Fibroblast of lung (primary cell): ENCODE results near the gene PAK1IP1.

Experiments used
- EZH2 ChIP-seq: IDR thresholded peaks from 2 replicates; pipeline ENCODE4 v1.5.1; 2012; ENCODE audit warnings: low read length, control low read depth, mild to moderate bottlenecking; ENCODE audit errors: missing control alignments
- TF ChIP-seq, protein P1 (sequence below), 2 donors: IDR thresholded peaks in 1 of 2; conservative IDR thresholded peaks in 1 of 2; 1 replicate in 1 of 2; 2 replicates in 1 of 2; pipeline ENCODE4 v1.5.1; 2011 to 2012; ENCODE audit warnings: low read length in 2 of 2, control low read depth in 1 of 2, inconsistent platforms in 1 of 2, low read depth in 1 of 2, mild to moderate bottlenecking in 1 of 2

DNA sequence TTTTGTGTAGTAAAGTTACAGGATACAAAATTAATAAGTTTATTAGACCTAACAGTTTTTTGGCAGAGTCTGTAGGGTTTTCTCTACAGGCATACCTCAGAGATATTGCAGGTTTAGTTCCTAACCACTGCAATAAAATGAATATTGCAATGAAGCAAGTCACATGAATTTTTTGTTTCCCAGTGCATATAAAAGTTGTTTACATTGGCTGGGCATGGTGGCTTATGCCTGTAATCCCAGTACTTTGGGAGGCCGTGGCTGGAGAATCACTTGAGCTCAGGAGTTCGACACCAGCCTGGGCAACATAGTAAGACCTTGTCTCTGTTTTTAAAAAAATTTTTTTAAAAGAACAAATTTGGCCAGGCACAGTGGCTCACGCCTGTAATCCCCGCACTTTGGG lies 16.3 kb upstream of the PAK1IP1 start:
- TF ChIP-seq, protein P1, sequence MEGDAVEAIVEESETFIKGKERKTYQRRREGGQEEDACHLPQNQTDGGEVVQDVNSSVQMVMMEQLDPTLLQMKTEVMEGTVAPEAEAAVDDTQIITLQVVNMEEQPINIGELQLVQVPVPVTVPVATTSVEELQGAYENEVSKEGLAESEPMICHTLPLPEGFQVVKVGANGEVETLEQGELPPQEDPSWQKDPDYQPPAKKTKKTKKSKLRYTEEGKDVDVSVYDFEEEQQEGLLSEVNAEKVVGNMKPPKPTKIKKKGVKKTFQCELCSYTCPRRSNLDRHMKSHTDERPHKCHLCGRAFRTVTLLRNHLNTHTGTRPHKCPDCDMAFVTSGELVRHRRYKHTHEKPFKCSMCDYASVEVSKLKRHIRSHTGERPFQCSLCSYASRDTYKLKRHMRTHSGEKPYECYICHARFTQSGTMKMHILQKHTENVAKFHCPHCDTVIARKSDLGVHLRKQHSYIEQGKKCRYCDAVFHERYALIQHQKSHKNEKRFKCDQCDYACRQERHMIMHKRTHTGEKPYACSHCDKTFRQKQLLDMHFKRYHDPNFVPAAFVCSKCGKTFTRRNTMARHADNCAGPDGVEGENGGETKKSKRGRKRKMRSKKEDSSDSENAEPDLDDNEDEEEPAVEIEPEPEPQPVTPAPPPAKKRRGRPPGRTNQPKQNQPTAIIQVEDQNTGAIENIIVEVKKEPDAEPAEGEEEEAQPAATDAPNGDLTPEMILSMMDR (conservative IDR thresholded peaks at IDR 0.05 in 1 of 2, IDR thresholded peaks at IDR 0.05 in 1 of 2; ENCODE audit: low read depth in 1 of 2, low read length in 2 of 2): no peak
- no peak for TF ChIP-seq EZH2
